HG03469 (cell line): ENCODE measurements around the gene RASA4B.
"Not testable (repeated sequence)": the region's sequence is repeated elsewhere in the genome, so short reads cannot be mapped to it uniquely, and the experiment has no call there.

ENCODE experiments used
- ATAC-seq: cut with Tn5 transposase; IDR thresholded peaks from one replicate; pipeline ENCODE4 v1.9.1; 2021; ENCODE audit warnings: mild to moderate bottlenecking, moderate library complexity, moderate number of reproducible peaks; ENCODE audit not compliant: unreplicated experiment

Gene RASA4B

DNA sequence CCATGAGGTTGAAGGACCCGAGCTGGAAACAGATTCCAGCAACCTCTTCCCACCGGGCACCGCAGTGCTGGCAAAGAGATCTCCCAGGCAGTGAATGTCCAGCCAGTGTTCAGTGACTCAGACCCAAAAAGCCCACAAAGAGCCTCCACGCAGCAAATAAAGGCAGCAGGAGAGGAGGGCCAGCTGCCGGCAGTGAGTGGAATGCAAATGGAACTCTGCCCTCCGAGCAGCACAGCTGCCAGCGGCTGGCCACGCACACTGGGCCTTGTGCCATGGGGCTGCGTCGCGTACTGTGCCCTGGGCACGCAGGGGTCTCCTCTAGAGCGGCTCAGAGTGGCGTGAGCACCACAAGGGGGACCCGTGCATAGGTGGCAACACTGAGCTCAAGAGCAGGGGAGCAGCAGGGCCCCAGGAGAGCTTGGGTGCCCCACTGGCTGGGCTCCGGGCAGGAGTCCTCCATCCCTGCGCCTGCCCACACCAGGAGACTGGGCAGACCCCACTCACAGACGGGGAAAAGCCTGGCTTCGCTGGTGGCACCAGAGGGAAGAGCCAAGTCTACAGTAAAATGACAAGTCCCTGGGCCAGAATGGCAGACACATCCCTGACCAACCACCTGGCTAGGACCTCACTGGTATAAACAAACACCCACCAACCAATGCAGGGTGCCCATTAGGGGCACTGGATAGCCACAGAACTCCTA, 42.7 kb downstream of the RASA4B start:
- not testable (repeated sequence) for ATAC-seq

- ATAC-seq: not testable (repeated sequence)
Observed at GRCh38 chr7:102474116-102474515, 43.5 kb downstream of the RASA4B start.

- ATAC-seq: no peak
Observed at GRCh38 chr7:102473271-102473991, 44.1 kb downstream of the RASA4B start.

DNA sequence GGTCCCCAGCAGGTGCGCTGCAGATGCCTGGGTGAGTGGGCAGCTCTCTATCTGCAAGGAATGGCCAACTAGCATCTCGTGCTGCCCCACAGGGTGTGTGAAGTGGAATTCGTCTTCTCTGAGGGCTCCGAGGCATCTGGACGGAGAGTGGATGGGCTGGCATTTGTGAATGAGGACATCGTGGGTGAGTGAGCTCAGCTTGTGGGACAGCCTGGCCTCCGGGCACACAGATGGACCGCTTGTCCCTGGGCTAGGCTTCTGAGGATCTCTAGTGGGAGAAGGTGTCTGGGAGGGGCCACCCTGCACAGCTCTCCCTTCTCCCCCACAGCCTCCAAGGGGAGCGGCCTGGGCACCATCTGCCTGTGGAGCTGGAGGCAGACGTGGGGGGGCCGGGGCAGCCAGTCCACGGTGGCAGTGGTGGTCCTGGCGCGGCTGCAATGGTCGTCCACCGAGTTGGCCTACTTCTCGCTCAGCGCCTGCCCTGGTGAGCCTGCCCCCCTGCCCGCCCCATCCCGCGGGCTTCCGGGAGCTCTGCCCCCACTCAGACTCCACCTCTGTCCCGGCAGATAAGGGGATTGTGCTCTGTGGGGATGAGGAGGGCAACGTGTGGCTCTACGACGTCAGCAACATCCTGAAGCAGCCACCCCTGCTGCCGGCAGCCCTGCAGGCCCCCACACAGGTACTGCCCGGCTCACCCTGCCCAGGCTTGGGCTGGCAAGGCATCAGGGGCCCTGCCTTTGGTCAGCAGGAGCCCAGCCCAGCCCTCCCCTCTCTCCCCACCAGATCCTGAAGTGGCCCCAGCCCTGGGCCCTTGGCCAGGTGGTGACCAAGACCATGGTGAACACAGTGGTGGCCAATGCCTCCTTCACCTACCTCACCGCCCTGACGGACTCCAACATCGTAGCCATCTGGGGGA, 45.2 kb downstream of the RASA4B start:
- no peak for ATAC-seq

GRCh38 chr7:102471791-102472125, 45.8 kb downstream of the RASA4B start:
- no peak for ATAC-seq

- no peak for ATAC-seq
Observed at GRCh38 chr7:102469972-102470825, 47.4 kb downstream of the RASA4B start.

DNA sequence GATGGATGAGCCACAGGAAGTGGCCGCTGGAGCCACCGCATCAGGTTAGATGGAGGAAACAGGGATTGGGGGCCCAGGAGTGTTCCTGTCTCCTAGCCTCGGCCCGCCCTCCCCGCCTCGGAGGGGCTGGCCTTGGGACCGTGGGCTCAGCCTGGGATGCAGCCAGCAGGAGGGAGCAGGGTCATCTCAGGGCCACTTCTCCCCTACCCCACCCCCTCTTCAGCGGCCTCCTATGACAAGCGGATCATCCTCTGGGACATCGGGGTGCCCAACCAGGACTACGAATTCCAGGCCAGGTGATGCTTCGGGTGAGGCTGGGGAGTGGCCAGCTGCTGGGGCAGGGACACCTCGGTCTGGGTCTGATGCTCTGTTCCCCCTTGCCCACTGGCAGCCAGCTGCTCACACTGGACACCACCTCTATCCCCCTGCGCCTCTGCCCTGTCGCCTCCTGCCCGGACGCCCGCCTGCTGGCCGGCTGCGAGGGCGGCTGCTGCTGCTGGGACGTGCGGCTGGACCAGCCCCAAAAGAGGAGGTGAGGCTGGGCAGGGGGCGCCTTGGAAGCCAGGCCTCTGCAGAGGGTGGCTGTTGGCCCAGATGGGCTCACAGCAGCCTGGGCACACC, 48.1 kb downstream of the RASA4B start:
- ATAC-seq: no peak

- ATAC-seq: no peak
Observed at GRCh38 chr7:102468478-102469350, 48.9 kb downstream of the RASA4B start.

DNA sequence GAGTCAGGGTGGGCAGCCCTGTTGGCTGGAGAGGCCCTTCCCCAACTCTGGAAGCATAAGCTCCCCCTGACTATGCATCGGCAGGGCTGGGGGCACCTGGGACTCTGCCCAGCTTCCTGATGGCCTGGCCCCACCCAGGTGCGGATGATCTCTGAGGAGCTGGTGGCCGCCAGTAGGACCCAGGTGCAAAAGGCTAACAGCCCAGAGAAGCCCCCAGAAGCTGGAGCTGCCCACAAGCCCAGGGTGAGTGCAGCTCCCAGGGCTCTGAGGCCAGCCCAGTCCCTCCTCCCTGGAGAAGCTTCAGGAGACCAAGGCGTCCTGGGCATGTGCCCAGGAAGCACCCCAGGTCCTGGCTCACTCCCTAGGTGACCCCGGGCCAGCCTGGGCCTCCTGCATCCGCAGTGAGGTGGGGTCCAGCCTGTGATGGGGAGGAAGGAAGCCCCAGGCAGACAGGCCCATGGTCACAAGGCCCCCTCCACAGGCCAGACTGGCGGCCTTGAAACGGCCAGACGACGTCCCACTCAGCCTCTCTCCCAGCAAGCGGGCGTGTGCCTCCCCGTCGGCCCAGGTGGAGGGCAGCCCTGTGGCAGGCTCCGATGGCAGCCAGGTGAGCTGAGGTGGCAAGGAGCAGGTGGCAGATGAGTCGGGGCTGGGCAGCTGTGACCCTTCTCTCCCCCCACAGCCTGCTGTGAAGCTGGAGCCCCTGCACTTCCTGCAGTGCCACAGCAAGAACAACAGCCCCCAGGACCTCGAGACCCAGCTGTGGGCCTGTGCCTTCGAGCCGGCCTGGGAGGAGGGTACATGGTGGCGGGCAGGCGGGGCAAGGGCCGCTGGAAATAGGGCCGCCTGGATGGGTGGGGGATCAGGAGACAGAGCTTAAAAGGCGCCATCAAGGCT, 49.7 kb downstream of the RASA4B start:
- ATAC-seq: no peak

- no peak for ATAC-seq
Observed at GRCh38 chr7:102466097-102466496, 51.5 kb downstream of the RASA4B start.

- ATAC-seq: peak; percentile 69
Observed at GRCh38 chr7:102464577-102465280, 52.8 kb downstream of the RASA4B start, which contains the start of the genes ALKBH4 and LRWD1. ALKBH4 (minus strand) TSS chr7:102464863; CDS start chr7:102464836, 27 bp downstream. LRWD1 (plus strand) TSS chr7:102464984; CDS start chr7:102465081, 97 bp downstream.

- ATAC-seq: no peak
Observed at GRCh38 chr7:102463841-102464576, 53.6 kb downstream of the RASA4B start.

DNA sequence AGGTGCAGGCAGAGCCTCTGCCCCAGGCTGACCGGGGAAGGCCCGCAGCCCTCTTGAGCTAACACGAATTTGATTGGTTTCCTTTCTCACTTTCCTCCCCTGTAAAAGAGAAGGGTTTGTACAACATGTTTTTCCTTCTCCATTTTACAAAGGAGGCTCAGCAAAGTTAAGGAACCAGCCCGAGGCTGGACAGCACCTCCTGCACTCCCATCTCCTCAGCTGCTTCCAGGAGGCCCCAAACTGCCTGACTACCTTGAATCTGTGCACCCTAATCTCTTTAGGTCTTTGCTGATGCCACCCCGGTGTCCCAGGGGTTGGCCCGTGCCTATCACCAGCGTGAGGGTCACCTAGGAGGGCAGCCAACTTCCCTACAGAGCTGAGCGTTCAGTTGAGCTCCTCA, 57.1 kb downstream of the RASA4B start:
- ATAC-seq: no peak

- ATAC-seq: no peak
Observed at GRCh38 chr7:102459221-102459844, 58.2 kb downstream of the RASA4B start.

DNA sequence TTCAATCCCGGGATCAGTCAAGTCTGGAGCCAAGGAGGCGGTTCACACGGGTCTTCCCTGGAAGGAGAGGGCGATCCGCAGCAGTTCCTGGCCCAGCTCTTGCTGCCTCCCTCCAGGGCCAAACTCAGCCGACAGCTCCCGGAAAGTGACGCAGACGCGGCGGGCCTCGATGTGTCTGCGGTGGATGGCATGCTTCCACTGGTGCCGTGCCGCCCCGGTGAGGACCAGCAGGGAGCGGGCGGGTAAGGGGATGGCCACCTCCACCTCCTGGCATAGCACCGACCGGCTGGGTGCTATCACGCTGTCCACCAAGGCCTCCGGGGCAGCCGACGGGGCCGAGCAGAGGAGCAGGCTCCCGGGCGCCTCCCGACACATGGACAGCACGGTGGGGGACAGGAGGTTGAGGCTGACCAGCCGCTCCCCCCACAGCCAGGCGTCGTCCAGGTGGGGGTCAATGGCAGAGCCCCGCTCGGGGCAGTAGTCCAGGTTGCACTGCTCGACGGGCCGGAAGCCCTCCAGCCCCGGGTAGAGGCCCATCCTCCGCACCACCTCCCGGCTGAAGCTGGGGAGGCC, 60.1 kb downstream of the RASA4B start:
- ATAC-seq: no peak

- ATAC-seq: no peak
Observed at GRCh38 chr7:102456327-102456726, 61.2 kb downstream of the RASA4B start.
